Stimulated activated CD4-positive, alpha-beta T cell treated with anti-CD3 and anti-CD28 coated beads, Interleukin-2, amount 100 ng/mL, for 4 hours (primary cell): ENCODE results near the gene TEAD1.

ENCODE experiments used
- DNase-seq: peaks from one replicate; pipeline ENCODE4 v3.0.0-alpha.2; 2020; ENCODE audit warnings: low read depth

TEAD1 gene

GRCh38 chr11:12673924-12674570, at the start of gene TEAD1:
Gene TEAD1, plus strand, starts transcription at chr11:12674421.
- peak; percentile 82 for DNase-seq

DNA sequence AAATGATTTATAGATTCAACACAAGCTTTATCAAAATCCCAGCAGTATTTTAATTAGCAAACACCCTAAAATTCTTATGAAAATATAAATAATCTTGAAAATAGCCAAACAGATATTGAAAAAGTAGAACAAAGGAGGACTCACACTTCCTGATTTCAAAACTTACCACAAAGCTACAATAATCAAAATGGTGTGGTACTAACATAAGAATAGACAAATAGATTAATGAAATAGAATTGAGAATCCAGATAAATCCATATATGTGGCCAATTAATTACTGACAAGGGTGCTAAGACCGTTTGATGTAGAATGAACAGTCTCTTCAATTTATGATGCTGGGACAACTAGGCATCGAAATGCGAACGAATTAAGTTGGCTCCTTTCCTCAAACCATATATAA, 49.6 kb upstream of the TEAD1 start:
- DNase-seq = no peak

- DNase-seq = no peak
These were observed 48.7 kb upstream of the TEAD1 start for GRCh38 chr11:12625438-12626071.

DNA sequence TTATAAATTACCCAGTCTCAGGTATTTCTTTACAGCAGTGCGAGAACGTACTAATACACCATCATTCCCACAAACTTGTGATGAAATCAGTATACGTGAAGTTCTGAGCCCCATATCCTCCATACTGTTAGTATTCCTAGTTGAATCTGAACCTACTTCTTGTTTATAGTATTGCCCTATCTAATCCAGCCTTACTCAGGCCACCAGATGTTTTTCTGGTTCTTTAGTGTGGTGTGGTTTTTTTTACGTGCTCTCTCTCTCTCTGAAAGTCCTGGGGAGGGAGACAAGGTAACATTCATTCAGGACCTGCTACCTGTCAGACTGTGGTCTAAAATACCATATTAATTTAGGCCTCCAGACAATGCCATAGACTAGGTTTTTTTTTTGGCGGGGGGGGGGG, 47.6 kb upstream of the TEAD1 start:
- DNase-seq = no peak

DNA sequence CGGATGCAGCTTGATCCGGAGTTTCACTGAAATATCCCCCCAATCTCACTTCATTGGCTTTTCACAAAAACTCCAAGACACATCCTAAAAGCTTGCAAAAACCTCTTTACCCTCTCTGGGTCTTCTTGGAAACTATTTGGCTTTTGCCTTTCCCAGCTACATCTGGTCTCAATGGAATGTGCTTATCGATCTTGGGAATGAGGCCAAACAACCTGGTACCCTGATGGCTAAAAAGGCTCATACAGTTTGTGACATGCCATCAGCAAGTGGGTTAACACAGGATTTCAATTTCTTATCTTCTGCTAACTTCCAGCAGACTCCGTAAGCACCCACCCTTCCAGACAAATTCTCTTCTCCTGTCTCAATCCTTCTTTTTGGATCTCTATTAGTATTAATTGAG, 45.9 kb upstream of the TEAD1 start:
- no peak for DNase-seq

GRCh38 chr11:12629601-12630313, 44.5 kb upstream of the TEAD1 start:
- DNase-seq = no peak

GRCh38 chr11:12631651-12632050, 42.6 kb upstream of the TEAD1 start:
- no peak for DNase-seq

GRCh38 chr11:12634329-12634728, 39.9 kb upstream of the TEAD1 start:
- no peak for DNase-seq

GRCh38 chr11:12636871-12637410, 37.3 kb upstream of the TEAD1 start:
- no peak for DNase-seq

DNA sequence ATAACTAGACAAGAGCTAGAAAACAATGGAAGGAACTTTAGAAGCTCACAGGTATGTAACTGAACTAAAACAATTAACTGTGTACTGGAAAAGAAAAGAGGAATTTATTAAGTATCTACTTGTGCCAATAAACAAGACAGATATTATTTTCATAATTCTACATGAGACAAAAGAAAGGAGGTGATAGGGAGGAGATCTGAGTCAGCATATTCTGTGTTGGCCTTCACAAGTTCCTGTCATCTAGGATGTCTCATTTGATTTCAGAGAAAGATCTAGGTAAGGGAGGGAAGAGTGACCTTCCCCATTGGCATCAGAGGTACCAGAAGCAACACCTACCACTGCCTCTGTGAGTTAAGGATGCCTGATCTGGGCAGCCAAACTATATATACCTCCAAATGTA, 34.8 kb upstream of the TEAD1 start:
- DNase-seq = no peak

DNA sequence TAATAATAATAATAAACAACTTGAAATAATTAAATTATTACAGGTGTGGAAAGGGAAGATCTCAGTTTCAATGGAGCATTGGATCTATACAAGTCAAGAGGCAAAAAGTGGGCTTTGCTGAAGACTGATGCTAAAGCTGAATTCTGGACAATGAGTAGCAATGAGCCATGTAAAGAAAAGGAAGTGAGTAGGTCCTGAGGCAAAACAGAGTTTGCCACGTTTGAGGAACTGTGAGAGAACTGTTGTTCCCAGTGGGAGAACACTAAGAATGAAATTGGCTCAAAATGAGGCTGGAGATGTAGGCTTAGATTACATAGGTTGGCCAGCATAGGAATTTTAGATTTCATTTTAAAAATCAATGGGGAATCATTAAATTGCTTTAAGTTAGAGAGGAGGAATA, 33.9 kb upstream of the TEAD1 start:
- DNase-seq = no peak

DNA sequence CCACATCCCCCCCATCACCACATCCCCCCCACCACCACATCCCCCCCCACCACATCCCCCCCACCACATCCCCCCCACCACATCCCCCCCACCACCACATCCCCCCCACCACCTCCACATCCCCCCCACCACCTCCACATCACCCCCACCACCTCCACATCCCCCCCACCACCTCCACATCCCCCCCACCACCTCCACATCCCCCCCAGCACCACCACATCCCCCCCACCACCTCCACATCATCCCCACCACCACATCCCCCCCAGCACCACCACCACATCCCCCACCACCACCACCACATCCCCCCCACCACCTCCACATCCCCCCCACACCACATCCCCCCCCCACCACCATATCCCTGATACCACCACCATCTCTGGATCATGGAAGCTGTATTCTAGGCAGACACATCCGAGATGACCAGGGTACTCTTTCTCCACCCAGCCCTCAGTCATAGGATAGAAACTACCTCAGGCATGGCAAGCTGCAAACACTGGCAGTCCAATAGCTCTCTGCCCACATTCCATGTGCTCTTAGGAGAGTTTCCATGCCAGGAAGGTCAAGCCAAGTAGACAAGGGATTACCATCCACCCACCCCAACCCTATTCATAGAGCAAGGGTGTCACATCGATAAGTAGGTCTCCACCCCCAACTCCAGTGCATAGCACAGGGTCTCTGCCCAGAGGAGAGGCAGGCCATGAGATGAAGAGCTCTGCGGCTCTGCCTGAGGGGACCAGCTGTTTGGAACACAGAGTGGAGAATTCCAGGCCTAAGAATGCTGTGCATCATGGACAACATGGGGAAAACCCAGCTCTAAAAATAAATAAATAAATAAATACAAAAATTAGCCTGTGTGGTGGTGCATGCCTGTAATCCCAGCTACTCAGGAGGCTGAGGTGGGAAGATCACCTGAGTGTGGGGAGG, 33.0 kb upstream of the TEAD1 start:
- no peak for DNase-seq

DNA sequence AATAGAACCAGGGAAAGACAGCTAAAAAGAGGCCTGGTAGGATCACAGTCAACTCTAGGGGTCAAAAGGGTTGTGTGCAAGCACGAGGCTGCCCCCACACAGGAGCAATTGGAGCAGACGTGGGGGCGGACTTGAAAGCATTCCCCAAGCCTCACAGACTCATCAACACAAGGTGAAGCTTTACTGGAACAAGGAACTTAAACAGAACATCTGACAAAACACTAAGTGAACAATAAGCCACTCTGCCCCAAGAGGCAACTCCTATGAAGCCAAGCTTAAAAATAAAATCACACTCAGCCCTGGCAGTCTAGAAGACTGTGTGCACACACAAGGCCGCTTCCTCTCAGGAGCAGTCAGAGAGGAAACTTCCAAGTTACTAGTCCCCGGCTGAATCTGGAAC, 32.2 kb upstream of the TEAD1 start:
- no peak for DNase-seq

GRCh38 chr11:12642806-12643428, 31.3 kb upstream of the TEAD1 start:
- DNase-seq = no peak

- no peak for DNase-seq
These were observed 27.7 kb upstream of the TEAD1 start for GRCh38 chr11:12646478-12646877.

GRCh38 chr11:12653729-12654128, 20.5 kb upstream of the TEAD1 start:
- DNase-seq = no peak

DNA sequence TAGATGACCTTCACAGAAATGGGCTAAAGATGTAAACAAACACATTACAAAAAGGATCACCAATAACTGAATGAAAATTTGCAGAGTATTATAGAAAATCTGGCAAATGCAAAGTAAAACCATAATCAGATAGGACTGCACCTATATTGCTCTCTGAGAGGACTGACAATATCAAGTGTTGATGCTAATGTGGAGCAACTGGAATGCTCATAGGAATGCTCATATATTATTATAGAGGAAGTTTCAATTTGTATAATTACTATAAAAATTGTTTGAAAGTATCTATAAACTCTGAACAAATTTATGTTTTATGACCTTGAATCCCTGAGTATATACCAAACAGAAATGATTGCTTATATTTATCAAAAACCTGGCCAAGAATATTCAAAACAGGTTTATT, 18.4 kb upstream of the TEAD1 start:
- no peak for DNase-seq

DNA sequence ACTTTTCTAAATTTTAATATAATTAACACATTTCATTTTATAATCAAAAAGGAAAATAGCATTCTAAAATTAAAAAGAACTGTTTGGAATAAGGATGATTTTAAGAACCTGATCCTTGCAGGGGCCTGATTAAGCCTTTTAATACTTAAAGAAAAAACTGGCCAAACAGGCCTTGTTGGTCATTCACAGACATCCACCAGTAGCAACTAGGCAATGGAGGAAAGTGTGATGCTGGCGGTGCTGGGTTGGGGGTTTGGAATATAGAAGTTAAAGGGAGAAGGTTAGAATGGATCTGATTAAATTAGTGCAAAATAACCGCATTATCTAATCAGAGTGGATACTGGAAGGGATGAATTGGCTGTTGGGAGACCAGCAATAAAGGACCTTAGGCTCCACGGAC, 16.9 kb upstream of the TEAD1 start:
- no peak for DNase-seq

GRCh38 chr11:12657981-12658380, 16.2 kb upstream of the TEAD1 start:
- DNase-seq = no peak

GRCh38 chr11:12662101-12662689, 12.0 kb upstream of the TEAD1 start:
- DNase-seq = no peak

DNA sequence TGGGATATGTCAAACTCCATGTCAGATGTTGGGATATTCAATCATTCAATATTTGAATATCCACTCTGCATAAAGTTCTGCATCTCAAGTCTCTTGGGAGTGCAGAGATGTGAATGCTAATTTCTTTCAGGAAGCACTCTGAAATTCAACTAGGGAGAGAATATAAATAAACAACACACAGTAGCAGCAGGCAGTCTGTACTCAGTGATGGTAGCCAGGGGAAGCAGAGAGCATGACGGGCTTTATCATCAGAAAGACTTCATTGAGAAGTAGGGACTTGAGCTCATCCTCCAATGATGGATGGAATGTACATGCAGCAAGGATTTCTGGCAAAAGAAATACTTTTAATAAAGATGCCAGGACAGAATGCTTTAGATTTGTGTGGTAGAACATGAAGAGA, 9.8 kb upstream of the TEAD1 start:
- DNase-seq = no peak
